Esophagus muscularis mucosa (tissue), 4 donors: Measurements from ENCODE around the gene TXNIP. TPM values are rescaled to one million over a fixed set of nuclear protein-coding genes. Genes with fewer than 3 reads are reported as not detected.

ENCODE experiments used
- DNase-seq: peaks from one replicate; pipeline ENCODE4 v3.0.0-alpha.2; 2017; ENCODE audit errors: extremely low spot score
- H3K27ac ChIP-seq, 4 donors: fragments of 200-600 bp; sonication (generic); replicated peaks in 1 of 4; 1 replicate in 3 of 4; 2 replicates in 1 of 4; pipeline ENCODE4 v1.5.1; 2016 to 2019; ENCODE audit warnings: mild to moderate bottlenecking in 1 of 4
- H3K27me3 ChIP-seq, 4 donors: fragments of 200-600 bp; sonication (generic); one replicate each; pipeline versions ENCODE4 v1.5.1 to v1.6.0; 2016 to 2019
- H3K36me3 ChIP-seq, 4 donors: fragments of 200-600 bp; sonication (generic); one replicate each; pipeline ENCODE4 v1.5.1; 2016 to 2019
- H3K4me1 ChIP-seq, 4 donors: fragments of 200-600 bp; sonication (generic); one replicate each; pipeline ENCODE4 v1.5.1; 2016 to 2019
- H3K4me3 ChIP-seq, 4 donors: fragments of 200-600 bp; sonication (generic); 1 replicate in 2 of 4; 2 replicates in 2 of 4; pipeline ENCODE4 v1.5.1; 2016 to 2019; ENCODE audit warnings: mild to moderate bottlenecking in 4 of 4, moderate library complexity in 1 of 4
- H3K9me3 ChIP-seq, 4 donors: fragments of 200-600 bp; sonication (generic); 1 replicate in 3 of 4; 2 replicates in 1 of 4; pipeline ENCODE4 v1.5.1; 2016 to 2019
- EP300 ChIP-seq: sonication (generic); formaldehyde crosslinking; IDR thresholded peaks from one replicate; pipeline ENCODE4 v1.6.1; 2017; ENCODE audit warnings: antibody characterized with exemption
- POLR2A ChIP-seq: fragments of 450-650 bp; IDR thresholded peaks from one replicate; pipeline ENCODE4 v1.6.1; 2017; ENCODE audit warnings: antibody characterized with exemption, moderate library complexity, mild to moderate bottlenecking, low read depth
- POLR2AphosphoS5 ChIP-seq, 2 donors: sonication (generic); formaldehyde crosslinking; IDR thresholded peaks; one replicate each; pipeline ENCODE4 v1.6.1; 2017; ENCODE audit warnings: antibody characterized with exemption in 2 of 2
- WGBS: methylation state at CpG from one replicate; pipeline ENCODE4 v1.1.5; 2018; 5-methylcytosine and 5-hydroxymethylcytosine counted together
- intact Hi-C: fragments of 100-400 bp; cut with DNase I; formaldehyde crosslinking; loops from one replicate; pipeline ENCODE4 v1.15.1; 2023
- total RNA-seq, 4 donors: library from RNA; depleted of rRNA; stranded (reverse); fragments of >200 nt; gene quantifications; one replicate each; pipeline versions ENCODE4 v1.1.0 to v1.2.1, GENCODE V29; 2016
- TF ChIP-seq, protein P1 (sequence below), 3 experiments: fragments of 200-600 bp in 2 of 3; fragments of 450-650 bp in 1 of 3; sonication (generic) in 2 of 3; IDR thresholded peaks; one replicate each; pipeline ENCODE4 v1.5.1; 2017 to 2019; ENCODE audit warnings: antibody characterized with exemption in 3 of 3, mild to moderate bottlenecking in 2 of 3, moderate library complexity in 1 of 3

TXNIP gene
- total RNA-seq, 4 donors from 2014 or later = 1,186 to 4,171 (median 2,482) TPM

DNA sequence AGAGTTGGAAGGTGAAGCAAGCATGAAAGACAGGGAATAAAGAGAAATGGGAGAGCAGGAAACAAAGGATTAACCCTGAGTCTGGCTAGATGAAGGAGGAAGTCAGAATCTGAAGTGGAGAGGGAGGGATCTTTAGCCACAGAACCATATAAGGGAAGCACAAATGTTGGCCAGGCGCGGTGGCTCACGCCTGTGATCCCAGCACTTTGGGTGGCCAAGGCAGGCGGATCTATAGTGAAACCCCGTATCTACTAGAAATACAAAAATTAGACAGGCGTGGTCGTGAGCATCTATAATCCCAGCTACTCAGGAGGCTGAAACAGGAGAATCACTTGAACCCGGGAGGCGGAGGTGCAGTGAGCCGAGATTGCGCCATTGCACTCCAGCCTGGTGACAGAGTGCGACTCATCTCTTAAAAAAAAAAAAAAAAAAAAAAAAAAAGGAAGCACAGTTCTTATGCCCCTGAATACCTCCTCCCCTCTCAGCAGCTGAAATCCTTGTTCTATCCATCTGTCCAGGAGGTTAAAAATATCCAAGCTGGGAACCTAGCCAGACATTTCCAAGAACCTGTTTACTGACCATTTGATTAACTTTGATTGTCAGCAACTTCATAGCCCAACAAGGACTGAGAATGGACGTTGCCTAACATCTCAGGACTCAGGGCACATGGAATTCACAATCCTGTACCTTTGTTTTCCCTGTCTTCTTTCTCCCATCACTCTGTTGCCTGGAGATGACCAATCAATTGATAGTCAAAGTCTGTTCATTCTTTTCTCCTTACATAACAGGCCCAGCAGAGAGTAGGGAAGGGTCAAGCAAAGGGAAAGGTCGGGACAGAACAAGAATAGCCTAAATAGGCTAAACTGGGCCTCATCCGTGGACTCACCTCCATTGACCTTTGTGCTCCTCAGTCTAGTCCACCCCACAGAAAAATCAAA, 10.6 kb downstream of the TXNIP start:
- TF ChIP-seq POLR2AphosphoS5 (IDR thresholded peaks at IDR 0.05) (peak in 1 of 2 donors; percentile 52), EP300 (no peak)
- no peak for DNase-seq
- 33% methylated on average over 15 of the region's 15 CpGs for WGBS
- intact Hi-C loops = no loop called here
- Histone ChIP-seq H3K9me3 (no peaks in the 10 kb centered on the region), H3K36me3 (no peaks in the 10 kb centered on the region), H3K4me3 (peak overlapping the region; percentile 26 to 40 (median 38)), H3K27me3 (no peaks in the 10 kb centered on the region), H3K4me1 (peaks cover 68 to 88% (median 78%) of the 10 kb centered on the region in 4 donors), H3K27ac (peak overlapping the region; percentile 89 to 96 (median 93))

DNA sequence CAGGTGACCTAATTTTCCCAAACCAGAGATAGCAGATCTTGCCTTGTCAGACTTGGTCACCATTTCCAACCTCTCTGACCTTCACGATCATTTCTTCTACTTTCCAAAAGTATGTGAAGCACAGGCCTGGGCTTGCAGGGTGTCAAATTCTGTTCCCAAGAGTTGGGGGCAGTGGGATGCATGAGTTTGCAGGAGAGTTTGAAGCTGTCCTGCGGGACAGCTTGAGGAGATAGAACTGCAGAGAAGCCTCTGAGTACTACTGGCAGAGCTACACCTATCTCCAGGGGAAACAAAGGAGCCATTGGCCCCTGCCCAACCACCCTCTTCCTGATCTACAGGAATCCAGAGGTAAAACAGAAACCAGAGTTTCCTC, 11.3 kb downstream of the TXNIP start:
- Histone ChIP-seq H3K36me3 (no peaks in the 10 kb centered on the region), H3K4me3 (peak overlapping the region; percentile 26 to 40 (median 38)), H3K9me3 (no peaks in the 10 kb centered on the region), H3K27ac (peak overlapping the region; percentile 89 to 96 (median 93)), H3K4me1 (peaks cover 68 to 88% (median 78%) of the 10 kb centered on the region in 4 donors), H3K27me3 (no peaks in the 10 kb centered on the region)
- DNase-seq = no peak
- TF ChIP-seq EP300 = no peak
- TF ChIP-seq, protein P1, sequence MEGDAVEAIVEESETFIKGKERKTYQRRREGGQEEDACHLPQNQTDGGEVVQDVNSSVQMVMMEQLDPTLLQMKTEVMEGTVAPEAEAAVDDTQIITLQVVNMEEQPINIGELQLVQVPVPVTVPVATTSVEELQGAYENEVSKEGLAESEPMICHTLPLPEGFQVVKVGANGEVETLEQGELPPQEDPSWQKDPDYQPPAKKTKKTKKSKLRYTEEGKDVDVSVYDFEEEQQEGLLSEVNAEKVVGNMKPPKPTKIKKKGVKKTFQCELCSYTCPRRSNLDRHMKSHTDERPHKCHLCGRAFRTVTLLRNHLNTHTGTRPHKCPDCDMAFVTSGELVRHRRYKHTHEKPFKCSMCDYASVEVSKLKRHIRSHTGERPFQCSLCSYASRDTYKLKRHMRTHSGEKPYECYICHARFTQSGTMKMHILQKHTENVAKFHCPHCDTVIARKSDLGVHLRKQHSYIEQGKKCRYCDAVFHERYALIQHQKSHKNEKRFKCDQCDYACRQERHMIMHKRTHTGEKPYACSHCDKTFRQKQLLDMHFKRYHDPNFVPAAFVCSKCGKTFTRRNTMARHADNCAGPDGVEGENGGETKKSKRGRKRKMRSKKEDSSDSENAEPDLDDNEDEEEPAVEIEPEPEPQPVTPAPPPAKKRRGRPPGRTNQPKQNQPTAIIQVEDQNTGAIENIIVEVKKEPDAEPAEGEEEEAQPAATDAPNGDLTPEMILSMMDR (IDR thresholded peaks at IDR 0.05) = no peak
- no peak for TF ChIP-seq POLR2AphosphoS5 (IDR thresholded peaks at IDR 0.05)
- TF ChIP-seq POLR2A = no peak
- 38% methylated on average over 2 of the region's 2 CpGs for WGBS
- intact Hi-C loops = no loop called here

DNA sequence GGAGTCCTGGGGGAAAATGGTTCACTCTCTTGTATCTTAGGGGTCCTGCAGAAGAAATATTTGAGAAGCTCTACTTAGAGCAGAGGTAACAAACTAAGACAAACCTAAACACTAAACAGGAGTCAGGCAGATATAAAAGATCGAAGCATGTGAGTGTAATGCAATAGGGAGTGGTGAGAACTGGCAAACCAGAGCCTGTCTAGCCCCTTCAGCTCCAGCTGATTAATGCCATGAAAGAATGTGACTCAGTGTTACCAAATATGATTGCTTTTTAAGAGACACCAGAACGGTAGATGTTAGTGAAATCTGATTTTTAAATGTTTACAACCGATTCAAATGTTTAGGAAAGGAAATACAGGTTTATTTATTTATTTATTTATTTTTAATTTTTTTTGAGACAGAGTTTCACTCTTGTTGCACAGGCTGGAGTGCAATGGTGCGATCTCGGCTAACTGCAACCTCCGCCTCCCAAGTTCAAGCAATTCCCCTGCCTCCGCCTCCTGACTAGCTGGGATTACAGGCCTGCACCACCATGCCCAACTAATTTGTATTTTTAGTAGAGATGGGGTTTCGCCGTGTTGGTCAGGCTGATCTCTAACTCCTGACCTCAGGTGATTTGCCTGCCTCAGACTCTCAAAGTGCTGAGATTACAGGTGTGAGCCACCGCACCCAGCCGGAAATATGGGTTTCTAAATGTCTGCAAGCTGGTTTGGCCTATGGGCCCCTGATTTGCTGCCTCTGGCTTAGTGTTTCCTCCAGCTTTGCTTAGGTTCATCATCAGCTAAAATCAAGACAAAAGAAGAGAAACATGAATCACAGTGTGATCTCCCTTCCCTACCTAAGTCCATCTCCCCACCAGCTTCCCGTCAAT, 12.2 kb downstream of the TXNIP start:
- H3K4me1 ChIP-seq = peaks cover 73 to 96% (median 84%) of the 10 kb centered on the region in 4 donors
- peak overlapping the region in 2 of 4 donors; percentile 39 to 40 for H3K4me3 ChIP-seq
- H3K27ac ChIP-seq = peak overlapping the region; percentile 89 to 96 (median 93)
- intact Hi-C loops = loop anchor here (2.0 kb wide), 1 partner anchor 15 kb away; no protein-coding TSS in a partner anchor
- TF ChIP-seq, protein P1 (IDR thresholded peaks at IDR 0.05) = no peak
- TF ChIP-seq POLR2A (no peak), EP300 (no peak), POLR2AphosphoS5 (IDR thresholded peaks at IDR 0.05) (no peak)
- H3K27me3 ChIP-seq = no peaks in the 10 kb centered on the region
- no peaks in the 10 kb centered on the region for H3K36me3 ChIP-seq
- 84% methylated on average over 12 of the region's 12 CpGs for WGBS
- H3K9me3 ChIP-seq = no peaks in the 10 kb centered on the region
- DNase-seq = no peak

- intact Hi-C loops = loop anchor here (2.0 kb wide), 1 partner anchor 16 kb away; no protein-coding TSS in a partner anchor
- no peak for DNase-seq
- no peaks in the 10 kb centered on the region for H3K27me3 ChIP-seq
- H3K27ac ChIP-seq = peak overlapping the region; percentile 89 to 96 (median 93)
- no peak overlapping the region for H3K4me3 ChIP-seq
- 55% methylated on average over 1 of the region's 1 CpG for WGBS
- H3K36me3 ChIP-seq = no peaks in the 10 kb centered on the region
- TF ChIP-seq POLR2AphosphoS5 (IDR thresholded peaks at IDR 0.05) = peak in 1 of 2 donors; percentile 82
- TF ChIP-seq POLR2A = no peak
- H3K9me3 ChIP-seq = no peaks in the 10 kb centered on the region
- peaks cover 80 to 99% (median 94%) of the 10 kb centered on the region in 4 donors for H3K4me1 ChIP-seq
Observed at GRCh38 chr1:145983206-145983675, 13.1 kb downstream of the TXNIP start.

DNA sequence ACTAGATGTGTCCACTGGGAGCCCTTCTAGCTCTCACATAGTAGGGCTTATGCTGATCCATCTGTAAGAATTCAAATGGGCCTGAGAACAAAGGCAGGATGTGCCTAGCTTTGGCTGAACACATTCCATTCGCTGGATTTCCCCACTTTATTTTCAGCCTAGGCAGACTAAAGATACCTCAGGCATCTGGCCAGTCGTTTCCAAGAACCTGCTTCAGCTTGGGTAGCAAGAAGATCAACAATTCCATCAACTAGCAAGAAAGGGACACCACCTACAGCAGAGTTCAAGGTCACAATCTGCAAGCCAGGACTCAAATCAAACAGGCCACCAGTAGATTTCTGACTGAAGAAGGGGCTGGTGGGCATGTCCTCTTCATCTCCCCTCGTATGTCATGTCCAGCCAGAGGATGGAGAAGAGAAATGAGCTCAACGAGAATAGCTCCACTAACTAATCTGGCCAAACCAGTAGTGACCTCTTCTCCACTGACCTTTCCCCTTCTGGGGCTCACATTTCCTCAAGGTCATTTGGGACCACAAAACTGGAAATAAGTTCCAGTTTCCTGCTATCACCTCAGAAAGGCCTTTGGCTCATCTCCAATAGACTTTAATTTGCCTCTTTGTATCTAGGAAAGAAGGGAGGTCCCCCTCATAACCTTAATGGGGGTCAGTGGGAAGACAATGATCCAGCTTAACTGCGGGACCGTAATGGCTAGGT, 14.2 kb downstream of the TXNIP start:
- Histone ChIP-seq H3K4me3 (peak overlapping the region in 1 of 4 donors; percentile 6), H3K27me3 (no peaks in the 10 kb centered on the region), H3K27ac (peak overlapping the region; percentile 89 to 96 (median 93)), H3K36me3 (no peaks in the 10 kb centered on the region), H3K4me1 (peaks cover 87 to 100% (median 97%) of the 10 kb centered on the region in 4 donors), H3K9me3 (no peaks in the 10 kb centered on the region)
- intact Hi-C loops = loop anchor here (2.0 kb wide), 1 partner anchor 17 kb away; no protein-coding TSS in a partner anchor
- DNase-seq = no peak
- 53% methylated on average over 6 of the region's 6 CpGs for WGBS
- TF ChIP-seq, protein P1 (IDR thresholded peaks at IDR 0.05) = no peak
- peak in 1 of 2 donors; percentile 87 for TF ChIP-seq POLR2AphosphoS5 (IDR thresholded peaks at IDR 0.05)
